Femur (tissue), 1 donor: ENCODE results near the gene TBC1D22A.

Source experiments
- DNase-seq: peaks from one replicate; pipeline ENCODE4 v3.0.0-alpha.2; 2017

The TBC1D22A gene

DNA sequence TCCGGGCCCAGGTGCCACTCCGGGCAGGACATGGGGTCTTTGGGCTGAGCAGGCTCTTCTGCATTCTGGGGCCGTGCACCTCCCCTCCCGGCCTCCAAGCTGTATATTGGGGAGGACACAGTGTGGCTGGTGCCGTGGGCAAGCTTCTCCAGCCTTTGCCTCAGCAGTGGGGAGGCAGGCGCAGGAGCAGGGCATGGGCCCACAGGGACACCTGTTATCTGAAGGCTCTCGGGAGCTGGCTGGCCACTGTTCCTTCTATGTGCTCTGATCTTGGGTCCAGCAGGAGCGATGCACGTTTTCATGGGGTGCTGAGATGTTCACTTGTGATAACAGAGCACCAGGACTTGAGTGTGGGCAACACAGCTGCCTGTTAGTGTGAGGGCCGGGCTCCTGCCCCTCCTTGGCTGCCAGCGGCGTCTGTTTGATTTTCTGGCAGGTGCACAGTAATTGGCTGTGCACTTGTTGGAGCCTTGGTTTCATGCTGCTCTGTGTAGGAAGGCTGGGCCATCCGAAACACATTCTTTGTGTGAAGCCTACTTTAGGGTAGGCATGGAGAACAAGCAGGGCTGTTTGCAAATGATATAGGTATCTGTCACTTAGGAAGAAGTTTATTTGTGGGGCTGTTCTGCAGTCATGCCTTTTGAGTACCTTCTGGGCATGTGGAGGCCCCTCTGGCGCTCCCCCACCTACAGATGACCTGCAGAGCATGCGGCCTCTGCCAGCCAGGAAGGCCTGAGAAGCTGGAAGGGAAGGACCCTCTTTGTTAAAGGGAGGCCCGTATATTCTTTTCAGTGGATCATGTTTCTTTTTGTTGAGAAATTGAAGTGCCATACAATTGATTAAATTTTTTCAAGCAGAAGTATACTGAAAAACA, 201.5 kb downstream of the TBC1D22A start:
- DNase-seq, result no peak

DNA sequence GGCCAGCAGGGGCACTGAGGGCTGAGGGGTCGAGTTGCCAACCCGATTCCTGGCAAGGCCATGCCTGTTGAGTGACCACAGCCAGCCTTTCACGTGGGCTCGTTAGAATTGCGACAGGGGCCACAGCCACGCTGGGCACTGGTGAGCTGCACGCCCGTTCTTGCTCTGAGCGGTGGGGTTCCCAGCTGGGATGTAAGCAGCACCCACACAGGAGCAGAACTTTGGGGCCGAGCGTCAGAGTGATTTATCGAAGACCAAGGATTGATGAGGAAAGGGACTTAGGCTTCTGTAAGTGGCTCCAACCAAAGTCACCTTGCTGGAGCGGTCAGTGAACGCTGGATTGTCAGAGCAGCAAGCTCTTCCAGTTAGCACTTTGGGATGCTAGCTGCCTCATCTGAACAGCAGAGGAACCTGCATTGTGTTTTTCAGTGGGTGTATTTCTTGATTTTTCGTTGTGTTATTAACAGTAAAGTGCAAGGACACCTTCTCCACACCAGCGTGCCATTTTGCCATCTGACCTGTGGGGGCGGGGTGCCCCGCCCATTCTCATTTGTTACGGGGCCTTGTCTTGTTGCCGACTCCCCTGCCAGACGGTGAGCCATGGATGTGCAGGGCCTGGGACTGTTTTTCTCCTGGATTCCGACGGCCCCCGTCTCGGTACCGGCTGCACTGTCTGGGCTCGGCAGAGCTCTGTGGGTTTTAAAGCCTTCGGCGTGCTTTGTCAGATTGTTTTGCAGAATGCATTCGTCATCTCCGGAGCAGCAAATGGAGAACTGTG, 202.5 kb downstream of the TBC1D22A start:
- DNase-seq, result no peak

DNA sequence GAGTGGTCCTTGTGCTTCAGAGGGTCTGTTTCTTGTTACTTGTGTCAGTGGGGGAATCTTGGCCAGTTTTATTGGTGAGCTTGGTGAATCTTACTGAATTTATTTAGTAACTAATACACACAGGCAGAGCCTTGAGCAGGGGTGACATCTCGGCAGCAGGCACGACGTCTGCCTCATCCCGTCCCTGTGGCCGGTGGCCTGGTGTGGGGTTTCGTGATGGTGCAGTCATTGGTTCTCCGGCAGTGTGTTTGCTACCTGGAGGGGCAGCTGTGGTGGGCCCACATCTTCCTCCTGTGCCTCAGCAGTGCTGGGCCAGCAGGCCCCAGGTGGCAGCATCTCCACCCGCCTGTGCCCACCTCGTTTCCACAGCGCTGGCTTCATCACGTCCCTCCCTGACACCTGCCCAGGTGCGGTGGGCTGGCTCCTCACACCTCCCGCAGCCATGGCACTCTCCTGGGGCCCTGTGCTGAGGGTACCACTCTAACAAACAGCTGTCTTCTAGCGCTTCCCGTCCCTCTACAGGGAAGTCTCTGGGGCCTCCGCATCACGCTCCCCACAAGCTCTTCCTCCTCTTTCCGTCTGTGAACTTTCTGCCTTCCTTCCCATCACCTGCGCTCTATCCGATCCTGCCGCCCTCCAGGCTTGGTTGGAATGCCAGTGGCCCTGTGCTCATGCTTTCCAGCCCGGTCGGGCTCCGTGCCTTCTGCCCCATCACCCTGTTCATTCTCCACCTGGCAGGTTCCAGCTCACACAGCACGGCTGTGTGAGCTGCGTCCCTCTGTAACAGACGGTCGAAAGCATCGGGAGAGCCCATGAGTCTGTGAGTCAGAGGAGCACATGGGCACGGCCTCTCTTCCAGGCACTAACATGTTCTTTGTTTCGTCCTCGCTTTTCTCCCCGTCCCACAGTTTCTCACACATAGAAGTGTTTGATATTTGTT, 203.4 kb downstream of the TBC1D22A start:
- DNase-seq, result no peak

DNA sequence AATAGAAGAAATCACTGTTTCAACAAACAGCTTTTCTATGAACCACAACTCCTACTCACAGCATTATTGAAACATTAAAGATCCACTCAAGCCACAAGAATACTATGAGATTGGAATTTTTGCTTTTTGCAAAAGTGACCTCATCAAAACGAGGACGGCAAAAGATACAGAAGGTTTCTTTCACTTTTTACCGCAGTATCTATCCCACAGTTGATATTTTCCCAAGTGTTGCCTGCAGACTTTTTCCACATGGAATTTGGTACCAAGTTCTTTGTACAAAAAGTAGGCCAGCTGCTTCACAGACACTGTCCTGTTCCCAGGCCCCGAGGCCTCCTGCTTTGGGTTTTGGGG, 204.0 kb downstream of the TBC1D22A start:
- no peak for DNase-seq

DNA sequence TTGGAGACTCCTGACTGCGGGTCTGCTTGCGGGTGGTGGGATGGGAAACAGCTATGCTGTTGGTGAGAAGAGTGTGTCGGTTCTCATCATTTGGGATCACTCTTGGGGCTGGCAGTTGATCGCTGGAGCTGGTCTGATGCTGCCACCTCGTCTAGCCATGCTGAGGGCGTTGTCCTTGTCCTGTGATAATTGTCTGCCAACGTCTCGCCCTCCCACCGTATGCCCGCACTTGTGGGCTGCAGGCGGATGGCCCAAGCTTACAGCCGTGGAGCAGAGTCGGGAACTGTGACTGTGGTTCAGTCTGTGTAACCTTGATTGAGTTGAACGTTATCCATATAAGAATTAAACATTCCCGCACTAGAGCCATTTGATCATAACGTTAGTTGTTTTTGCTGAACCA, 204.4 kb downstream of the TBC1D22A start:
- no peak for DNase-seq

DNA sequence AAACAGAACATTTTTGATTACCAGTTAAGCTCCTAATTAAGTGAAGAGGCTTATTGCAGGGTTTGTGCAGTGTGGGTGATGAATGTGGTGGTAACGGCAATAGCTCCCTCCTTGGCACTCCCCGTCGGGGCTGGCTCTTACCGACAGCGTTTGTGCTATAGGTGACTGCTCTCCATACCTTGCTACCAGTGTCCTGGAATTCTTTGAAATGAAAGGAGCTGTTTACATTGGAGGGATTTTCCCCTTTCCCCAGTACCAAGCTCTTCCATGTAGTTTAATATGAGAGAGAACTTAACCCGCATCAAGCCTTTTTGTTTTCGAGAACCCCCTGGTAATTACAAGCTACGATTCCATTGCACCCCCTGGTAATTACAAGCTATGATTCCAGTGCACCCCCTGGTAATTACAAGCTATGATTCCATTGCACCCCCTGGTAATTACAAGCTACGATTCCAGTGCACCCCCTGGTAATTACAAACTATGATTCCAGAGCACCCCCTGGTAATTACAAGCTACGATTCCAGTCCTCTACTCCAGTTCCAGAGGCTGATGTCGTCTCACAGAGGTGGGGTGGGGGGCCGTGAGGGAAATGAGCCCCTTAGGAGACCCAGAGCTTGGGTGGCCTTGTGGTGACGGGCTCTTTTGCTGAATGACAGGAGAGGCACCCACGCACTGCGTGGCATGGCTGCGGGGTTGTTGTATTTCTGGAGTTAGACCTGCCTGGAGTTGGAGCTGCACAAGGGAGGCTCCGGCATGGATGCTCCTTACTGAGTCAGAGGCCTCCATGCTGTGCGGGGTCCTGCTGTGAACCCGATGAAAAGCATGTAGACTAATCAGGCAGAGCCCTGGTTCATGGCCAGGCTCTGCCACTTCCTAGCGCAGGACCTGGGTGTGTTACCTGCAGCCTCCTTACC, 205.3 kb downstream of the TBC1D22A start:
- peak; percentile 61 for DNase-seq

DNA sequence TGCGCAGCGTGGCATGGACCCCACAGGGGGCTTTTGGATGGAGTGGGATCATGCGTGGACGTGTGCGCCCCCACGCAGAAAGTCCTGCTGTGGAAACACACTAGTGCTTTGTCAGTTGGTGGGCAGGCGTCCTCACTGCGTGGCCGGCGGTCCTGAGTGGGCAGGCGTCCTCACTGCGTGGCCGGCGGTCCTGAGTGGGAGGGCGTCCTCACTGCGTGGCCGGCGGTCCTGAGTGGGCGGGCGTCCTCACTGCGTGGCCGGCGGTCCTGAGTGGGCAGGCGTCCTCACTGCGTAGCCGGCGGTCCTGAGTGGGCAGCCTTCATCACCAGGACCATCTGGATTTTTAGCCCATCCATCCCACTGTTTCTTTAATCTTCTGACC, 205.9 kb downstream of the TBC1D22A start:
- DNase-seq, result no peak

DNA sequence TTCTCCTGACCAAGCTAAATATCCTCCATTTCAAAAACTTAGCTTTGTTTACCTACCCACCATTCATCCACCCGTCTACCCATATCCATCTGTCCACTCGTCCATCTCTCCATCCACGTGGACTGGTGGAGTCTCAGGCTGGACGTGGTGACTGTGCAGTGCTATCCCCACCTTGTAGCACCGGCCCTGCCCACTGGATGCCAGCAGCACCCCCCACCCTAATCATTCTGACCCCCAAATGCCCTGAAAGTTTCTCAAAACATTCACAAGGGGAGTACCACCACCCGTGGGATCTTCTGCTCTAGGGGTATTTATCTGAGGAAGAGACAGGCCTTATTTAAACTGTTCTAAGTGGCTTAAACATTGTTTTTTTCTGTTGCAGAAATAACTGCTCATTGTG, 206.4 kb downstream of the TBC1D22A start:
- DNase-seq, result no peak

DNA sequence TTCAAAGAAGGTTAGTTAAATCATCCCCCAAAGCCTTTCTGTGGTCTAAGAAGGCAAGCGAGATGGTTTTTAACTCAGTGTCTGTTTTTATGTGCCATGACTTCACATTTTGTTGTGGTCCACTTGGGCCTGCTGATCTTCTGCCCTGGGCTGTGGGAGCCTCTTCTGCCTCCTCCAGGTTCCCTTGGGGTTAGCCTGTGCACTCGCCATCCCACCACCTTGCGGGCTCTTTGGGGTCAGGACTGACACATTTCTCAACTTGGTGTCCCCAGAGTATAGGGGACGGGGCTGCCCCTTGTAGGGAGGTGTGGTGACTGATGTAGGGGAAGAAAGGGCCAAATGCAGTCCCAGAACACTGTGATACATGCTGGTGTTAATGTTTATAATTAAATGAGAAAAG, 207.0 kb downstream of the TBC1D22A start:
- DNase-seq, result no peak

DNA sequence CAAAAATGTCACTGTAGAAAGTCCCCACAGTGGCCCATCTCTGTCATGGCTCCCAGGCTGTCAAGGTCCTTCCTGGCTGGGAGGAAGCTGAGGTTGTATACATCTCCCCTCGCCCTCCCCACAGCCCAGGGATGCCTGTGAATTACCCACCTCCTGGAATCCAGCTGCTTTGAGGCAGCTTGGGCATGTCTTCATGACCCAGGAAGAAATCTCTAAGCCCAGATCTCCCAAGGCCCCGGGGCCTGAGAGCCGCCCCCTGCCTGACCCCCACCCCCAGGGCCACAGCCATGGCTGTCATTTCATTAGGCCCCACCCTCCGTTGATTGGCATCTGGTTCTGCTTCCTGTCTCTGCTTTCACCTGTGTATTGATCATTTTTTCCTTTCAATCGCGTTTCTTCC, 207.5 kb downstream of the TBC1D22A start:
- no peak for DNase-seq

DNA sequence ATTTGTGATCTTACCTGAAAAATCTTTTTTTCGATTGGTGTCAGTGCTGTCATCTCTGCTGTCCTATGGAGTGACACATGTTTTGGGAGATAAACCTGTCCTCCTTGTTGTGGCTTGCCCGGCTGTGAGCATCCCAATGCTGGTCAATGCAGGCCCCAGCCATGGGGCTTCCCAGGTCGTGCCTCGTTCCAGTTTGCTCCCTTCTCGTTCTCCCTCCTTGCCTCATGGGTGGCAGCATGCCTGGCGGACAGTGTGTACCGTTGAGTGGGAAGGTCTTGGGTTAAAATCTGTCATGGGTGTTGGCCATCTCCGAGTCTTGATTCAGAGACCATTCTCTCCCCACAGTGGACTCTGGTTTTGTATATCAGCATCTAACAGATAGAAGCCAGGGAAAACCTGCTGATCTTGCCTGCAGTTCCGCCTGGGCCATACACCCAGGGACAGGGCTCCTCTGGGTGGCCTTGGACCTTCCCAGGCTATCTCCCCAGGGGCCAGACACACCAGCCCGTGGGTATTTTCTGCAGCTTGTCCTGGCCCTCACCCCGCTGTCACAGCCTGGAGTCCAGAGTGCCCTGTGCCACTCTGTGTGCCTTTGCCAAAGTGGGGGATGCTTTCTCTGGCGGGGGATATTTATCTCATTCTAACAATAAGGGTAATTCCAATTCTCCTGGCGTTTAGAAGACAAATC, 208.1 kb downstream of the TBC1D22A start:
- DNase-seq, result no peak

DNA sequence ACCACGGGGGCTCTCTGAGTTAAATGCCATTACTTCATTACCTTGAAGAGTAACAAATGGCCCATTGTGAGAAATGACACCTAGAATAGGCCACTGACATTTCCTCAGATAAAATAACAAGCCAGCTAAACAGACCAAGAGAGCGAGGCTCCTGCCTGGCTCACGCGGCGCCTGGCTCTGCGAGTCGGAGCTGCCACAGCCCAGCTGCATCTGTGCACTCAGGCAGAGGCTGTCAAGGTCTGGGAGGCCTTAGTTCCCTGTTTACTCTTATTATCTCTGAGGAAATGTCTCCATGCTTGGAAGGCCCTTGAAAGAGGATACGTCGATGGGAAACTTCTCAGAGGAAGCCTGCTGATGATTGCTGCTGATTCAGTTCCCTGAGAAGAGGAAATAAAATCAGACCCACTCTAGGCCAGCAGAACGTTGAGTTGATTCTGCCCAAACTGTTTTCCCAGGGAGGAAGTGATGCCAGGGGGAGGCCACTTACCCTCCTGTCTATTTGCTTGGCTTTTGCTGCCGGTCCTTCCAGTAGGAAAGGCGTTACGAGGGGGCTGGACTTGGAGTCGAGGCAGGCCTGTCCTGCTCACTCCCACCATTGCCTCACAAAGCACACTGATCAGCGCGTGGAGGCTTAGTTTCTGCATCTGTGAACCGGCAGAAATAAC, 208.8 kb downstream of the TBC1D22A start:
- peak; percentile 62 for DNase-seq

DNA sequence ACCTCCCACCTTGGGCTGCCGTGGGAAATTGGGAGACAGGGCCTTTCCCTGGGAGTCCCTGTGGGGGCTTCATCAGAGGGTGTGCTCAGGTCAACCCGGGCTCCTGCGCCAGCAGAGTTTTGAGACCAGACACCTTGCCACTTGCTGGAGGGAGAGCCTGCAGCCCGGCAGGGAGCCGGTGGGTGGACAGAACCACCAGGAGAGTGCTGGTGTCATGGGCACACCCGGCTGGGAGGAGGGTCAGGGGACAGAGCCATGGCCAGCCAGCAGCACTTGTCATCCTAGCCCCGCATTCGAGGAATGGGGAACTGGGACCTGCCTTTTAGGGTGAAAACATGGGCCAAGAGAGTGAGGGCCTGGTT, 209.3 kb downstream of the TBC1D22A start:
- DNase-seq, result no peak

DNA sequence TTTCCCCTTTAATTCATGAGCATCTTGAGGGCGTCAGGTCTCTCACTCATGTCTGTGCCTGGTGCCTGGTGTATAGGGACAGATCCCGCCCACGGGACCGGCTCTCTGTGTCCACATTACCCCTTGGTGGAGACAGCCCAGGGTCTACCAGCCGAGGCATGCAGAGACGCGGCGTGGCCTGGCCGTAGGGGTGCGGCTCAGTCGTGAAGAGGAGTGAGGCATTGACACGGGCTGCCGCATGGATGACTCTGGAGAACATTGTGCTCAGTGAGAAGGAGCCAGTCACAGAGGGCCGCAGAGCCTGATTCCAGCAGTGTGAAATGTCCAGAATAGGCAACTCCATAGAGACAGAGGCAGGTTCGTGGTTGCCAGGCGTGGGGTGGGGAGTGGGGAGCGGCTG, 209.8 kb downstream of the TBC1D22A start:
- DNase-seq, result no peak

DNA sequence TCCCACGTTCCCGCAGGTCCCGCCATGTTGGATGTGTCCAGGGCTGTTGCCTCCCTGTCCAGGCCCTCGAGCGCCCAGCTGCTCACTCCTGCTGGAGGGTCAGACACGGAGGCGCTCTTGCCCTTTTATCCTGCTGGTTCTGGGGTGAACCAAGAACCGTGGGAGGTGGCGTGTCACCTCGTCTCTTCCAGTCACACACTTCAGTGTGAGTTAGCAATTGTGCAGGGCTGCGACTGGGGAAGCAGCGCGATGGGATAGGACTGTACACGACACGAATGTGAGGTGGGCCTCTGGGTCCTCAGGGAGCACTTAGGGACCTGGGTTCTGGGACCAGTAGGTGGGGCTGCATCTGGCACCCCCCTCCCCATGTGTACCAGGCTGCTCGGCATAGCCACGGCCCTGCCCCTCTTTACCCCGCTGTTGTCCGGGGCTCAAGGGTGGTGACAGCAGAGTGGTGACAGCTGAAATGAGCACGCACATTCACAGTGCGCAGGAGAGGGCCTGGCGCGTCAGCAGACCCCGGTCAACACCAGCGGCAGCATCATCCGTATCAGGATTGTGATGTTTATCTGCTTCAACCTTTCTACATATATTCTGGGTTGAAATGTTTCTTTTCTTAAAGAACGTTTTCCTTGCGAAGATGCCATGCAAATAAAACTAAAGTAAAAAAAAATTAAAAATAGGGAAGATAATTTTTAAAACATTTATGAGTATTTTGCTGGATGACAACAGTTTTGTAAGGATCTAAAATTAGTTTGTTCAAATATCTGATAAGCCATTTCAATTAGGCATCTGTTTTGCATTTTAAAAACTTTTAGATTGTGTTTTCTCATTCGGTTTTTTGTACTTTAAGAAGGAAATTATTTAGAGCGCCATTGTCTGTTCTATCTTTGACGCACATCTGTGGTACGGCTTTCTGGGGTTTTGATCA, 210.7 kb downstream of the TBC1D22A start:
- no peak for DNase-seq

DNA sequence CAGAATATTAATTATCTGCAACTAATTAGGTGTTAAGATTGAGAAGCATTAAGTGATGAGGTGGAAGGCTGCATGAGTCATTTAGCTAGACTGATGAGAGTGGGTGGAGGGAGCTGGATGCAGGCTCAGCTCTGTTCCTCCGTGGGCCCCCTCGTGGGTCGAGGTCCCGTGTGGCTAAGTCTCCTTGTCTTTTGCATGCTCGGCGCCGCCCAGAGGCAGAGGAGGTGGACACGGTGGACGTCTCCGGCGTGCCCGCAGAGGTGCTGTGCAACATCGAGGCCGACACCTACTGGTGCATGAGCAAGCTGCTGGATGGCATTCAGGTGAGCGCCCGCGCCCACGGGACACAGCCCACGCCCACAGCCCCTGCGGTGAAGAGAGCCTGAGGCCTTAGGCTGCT, 211.6 kb downstream of the TBC1D22A start:
- no peak for DNase-seq

DNA sequence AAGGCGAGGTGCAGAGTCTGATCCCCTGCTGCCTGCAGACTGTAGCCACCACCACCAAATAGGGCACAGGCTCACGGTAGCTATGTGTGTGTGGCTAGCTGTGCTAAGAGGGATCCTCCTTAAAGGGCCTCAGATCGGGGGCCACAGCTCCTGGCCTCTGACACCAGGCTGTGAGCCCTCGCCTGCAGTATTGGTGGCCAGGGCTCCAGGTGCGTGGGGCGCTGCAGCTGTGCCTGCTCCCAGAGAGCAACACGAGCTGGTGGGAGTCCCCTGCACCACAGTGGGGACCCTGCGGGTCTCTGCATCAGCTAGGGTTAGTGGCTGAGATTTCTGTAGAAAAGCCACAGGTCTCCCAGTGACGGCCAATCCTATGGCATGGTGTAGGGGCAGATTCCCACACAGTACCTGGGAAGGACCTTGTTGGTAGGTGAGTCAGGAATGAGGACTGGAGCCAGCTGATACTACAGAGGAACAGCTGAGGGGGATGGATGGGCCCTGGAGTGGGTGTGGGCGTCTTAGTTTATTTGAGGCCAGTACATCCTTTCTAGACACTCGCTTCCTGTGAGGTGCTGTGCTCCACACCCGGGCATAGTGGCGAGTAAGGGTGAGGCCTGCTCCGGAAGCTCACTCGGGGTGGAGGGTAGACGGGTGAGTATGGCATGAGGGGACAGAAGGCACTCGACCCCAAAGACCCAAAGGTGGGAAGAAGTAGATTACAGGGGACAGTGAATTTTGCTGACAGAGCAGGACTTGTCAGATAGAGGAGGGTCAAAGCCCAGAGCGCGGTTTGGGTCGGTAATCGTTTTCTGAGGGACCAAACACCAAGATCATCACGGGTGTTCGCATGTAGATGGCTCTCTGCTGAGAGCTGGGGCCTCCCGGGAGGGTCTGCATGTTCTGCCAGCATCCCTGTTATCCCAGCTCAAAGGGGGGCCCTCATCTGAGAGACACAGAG, 212.5 kb downstream of the TBC1D22A start:
- no peak for DNase-seq

DNA sequence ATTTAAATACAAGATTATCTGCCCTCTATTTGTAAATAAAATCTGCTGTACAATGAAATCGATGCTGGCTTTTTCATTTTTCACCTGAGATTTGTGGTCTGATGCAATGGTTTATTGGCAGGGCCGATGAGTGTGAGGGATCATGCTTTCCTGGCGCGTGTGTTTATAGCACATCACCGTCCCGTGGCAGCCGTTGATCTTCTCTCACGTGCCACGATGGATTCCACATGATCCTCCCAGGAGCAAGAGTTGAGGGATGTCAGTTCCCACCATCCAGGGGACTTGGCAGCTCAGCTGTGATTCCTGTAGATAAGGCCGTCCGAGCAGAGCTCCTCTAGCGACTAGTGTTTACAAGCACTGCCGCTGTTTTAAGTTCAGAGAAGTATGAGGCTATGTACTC, 213.7 kb downstream of the TBC1D22A start:
- no peak for DNase-seq

DNA sequence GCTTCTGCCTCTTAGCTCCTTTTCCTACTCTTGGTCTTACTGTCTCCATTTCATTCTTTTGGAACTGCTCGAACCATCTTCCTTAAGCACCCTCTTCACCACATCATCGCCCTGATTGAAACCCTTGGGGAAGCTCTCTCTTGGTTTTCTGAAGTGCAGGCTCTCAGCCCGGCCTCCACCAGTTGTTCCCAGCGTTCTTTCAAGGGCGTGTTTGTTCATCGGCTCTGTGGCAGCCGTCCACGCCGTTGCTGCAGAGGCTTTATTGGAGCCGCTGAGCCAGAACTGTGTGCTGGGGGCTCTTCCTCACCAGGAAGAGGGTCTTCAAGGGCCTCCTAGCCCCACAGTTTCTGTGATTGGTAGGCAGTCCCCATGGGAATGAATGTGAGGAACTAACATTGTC, 214.1 kb downstream of the TBC1D22A start:
- DNase-seq, result no peak
